HEK293 (cell line): Measurements from ENCODE around the gene PSMD8.

Source experiments
- AEBP2 ChIP-seq: fragments of 450-650 bp; formaldehyde crosslinking; IDR thresholded peaks from 2 replicates; pipeline ENCODE4 v1.5.1; 2016; ENCODE audit warnings: missing biosample characterization, missing genetic modification characterization, borderline replicate concordance
- BCL11A ChIP-seq: fragments of 450-650 bp; formaldehyde crosslinking; IDR thresholded peaks from 2 replicates; pipeline ENCODE4 v1.5.1; 2016; ENCODE audit warnings: low read depth, missing biosample characterization, missing genetic modification characterization
- GLI2 ChIP-seq: fragments of 450-650 bp; formaldehyde crosslinking; IDR thresholded peaks from 2 replicates; pipeline ENCODE4; 2017; ENCODE audit warnings: missing biosample characterization, missing genetic modification characterization, low read depth, borderline replicate concordance
- GLIS1 ChIP-seq: fragments of 450-650 bp; formaldehyde crosslinking; IDR thresholded peaks from 2 replicates; pipeline ENCODE4 v1.5.1; 2016; ENCODE audit warnings: missing biosample characterization, missing genetic modification characterization
- GLIS2 ChIP-seq: fragments of 450-650 bp; formaldehyde crosslinking; IDR thresholded peaks from 2 replicates; pipeline ENCODE4 v1.5.1; 2016; ENCODE audit warnings: missing biosample characterization, missing genetic modification characterization
- KLF17 ChIP-seq: fragments of 450-650 bp; formaldehyde crosslinking; IDR thresholded peaks from 2 replicates; pipeline ENCODE4 v1.5.1; 2016; ENCODE audit warnings: missing biosample characterization, missing genetic modification characterization
- ZBTB10 ChIP-seq: fragments of 450-650 bp; formaldehyde crosslinking; IDR thresholded peaks from 2 replicates; pipeline ENCODE4 v1.5.1; 2016; ENCODE audit warnings: missing biosample characterization, missing genetic modification characterization
- ZBTB11 ChIP-seq: fragments of 450-650 bp; formaldehyde crosslinking; conservative IDR thresholded peaks from 2 replicates; pipeline ENCODE4 v1.5.1; 2016; ENCODE audit warnings: low read depth, missing biosample characterization, missing genetic modification characterization
- ZBTB44 ChIP-seq: fragments of 450-650 bp; IDR thresholded peaks from 2 replicates; pipeline ENCODE4 v1.5.1; 2018; ENCODE audit warnings: missing biosample characterization, mild to moderate bottlenecking, missing genetic modification characterization
- ZBTB8A ChIP-seq: fragments of 450-650 bp; formaldehyde crosslinking; IDR thresholded peaks from 2 replicates; pipeline ENCODE4 v1.5.1; 2016; ENCODE audit warnings: missing biosample characterization, missing genetic modification characterization
- ZFP3 ChIP-seq: fragments of 450-650 bp; formaldehyde crosslinking; IDR thresholded peaks from 2 replicates; pipeline ENCODE4 v1.5.1; 2016; ENCODE audit warnings: low read depth, missing biosample characterization, missing genetic modification characterization
- ZFP41 ChIP-seq: fragments of 450-650 bp; formaldehyde crosslinking; IDR thresholded peaks from 2 replicates; pipeline ENCODE4 v1.5.1; 2016; ENCODE audit warnings: missing biosample characterization, missing genetic modification characterization, borderline replicate concordance
- ZFP69B ChIP-seq: fragments of 450-650 bp; formaldehyde crosslinking; IDR thresholded peaks from 2 replicates; pipeline ENCODE4 v1.5.1; 2016; ENCODE audit warnings: missing biosample characterization, missing genetic modification characterization
- ZNF114 ChIP-seq: fragments of 450-650 bp; formaldehyde crosslinking; IDR thresholded peaks from 2 replicates; pipeline ENCODE4 v1.5.0; 2017; ENCODE audit warnings: missing biosample characterization, missing genetic modification characterization
- ZNF121 ChIP-seq: fragments of 450-650 bp; formaldehyde crosslinking; IDR thresholded peaks from 2 replicates; pipeline ENCODE4 v1.5.1; 2016; ENCODE audit warnings: missing biosample characterization, missing genetic modification characterization
- ZNF155 ChIP-seq: fragments of 450-650 bp; formaldehyde crosslinking; IDR thresholded peaks from 2 replicates; pipeline ENCODE4 v1.5.1; 2016; ENCODE audit warnings: missing biosample characterization, missing genetic modification characterization
- ZNF174 ChIP-seq: fragments of 450-650 bp; formaldehyde crosslinking; IDR thresholded peaks from 2 replicates; pipeline ENCODE4 v1.5.0; 2017; ENCODE audit warnings: missing biosample characterization, mild to moderate bottlenecking, missing genetic modification characterization
- ZNF2 ChIP-seq: fragments of 450-650 bp; formaldehyde crosslinking; IDR thresholded peaks from 2 replicates; pipeline ENCODE4 v1.5.1; 2016; ENCODE audit warnings: missing biosample characterization, missing genetic modification characterization
- ZNF324 ChIP-seq: fragments of 450-650 bp; formaldehyde crosslinking; IDR thresholded peaks from 2 replicates; pipeline ENCODE4 v1.5.1; 2016; ENCODE audit warnings: missing biosample characterization, missing genetic modification characterization
- ZNF335 ChIP-seq: fragments of 450-650 bp; formaldehyde crosslinking; conservative IDR thresholded peaks from 2 replicates; pipeline ENCODE4 v1.5.1; 2016; ENCODE audit warnings: missing biosample characterization, missing genetic modification characterization
- ZNF473 ChIP-seq: fragments of 450-650 bp; formaldehyde crosslinking; IDR thresholded peaks from 2 replicates; pipeline ENCODE4 v1.5.1; 2017; ENCODE audit warnings: missing biosample characterization, missing genetic modification characterization
- ZNF561 ChIP-seq: fragments of 450-650 bp; IDR thresholded peaks from 2 replicates; pipeline ENCODE4 v1.5.1; 2018; ENCODE audit warnings: missing biosample characterization, missing genetic modification characterization, borderline replicate concordance
- ZNF585B ChIP-seq: fragments of 450-650 bp; formaldehyde crosslinking; IDR thresholded peaks from 2 replicates; pipeline ENCODE4 v1.5.1; 2016; ENCODE audit warnings: missing biosample characterization, missing genetic modification characterization
- ZNF610 ChIP-seq: fragments of 450-650 bp; formaldehyde crosslinking; IDR thresholded peaks from 2 replicates; pipeline ENCODE4 v1.5.1; 2016; ENCODE audit warnings: missing biosample characterization, missing genetic modification characterization, borderline replicate concordance
- ZNF623 ChIP-seq: fragments of 450-650 bp; formaldehyde crosslinking; IDR thresholded peaks from 2 replicates; pipeline ENCODE4 v1.5.1; 2016; ENCODE audit warnings: missing biosample characterization, missing genetic modification characterization
- ZNF664 ChIP-seq: fragments of 450-650 bp; formaldehyde crosslinking; IDR thresholded peaks from 2 replicates; pipeline ENCODE4 v1.5.1; 2016; ENCODE audit warnings: missing biosample characterization, missing genetic modification characterization
- ZNF76 ChIP-seq: fragments of 450-650 bp; formaldehyde crosslinking; IDR thresholded peaks from 2 replicates; pipeline ENCODE4; 2016; ENCODE audit warnings: low read depth, missing biosample characterization, missing genetic modification characterization, borderline replicate concordance
- ZNF776 ChIP-seq: fragments of 450-650 bp; formaldehyde crosslinking; IDR thresholded peaks from 2 replicates; pipeline ENCODE4 v1.5.0; 2017; ENCODE audit warnings: missing biosample characterization, missing genetic modification characterization, borderline replicate concordance
- ZNF791 ChIP-seq: fragments of 450-650 bp; formaldehyde crosslinking; IDR thresholded peaks from 2 replicates; pipeline ENCODE4 v1.5.1; 2016; ENCODE audit warnings: missing biosample characterization, missing genetic modification characterization
- ZNF837 ChIP-seq: fragments of 450-650 bp; formaldehyde crosslinking; IDR thresholded peaks from 2 replicates; pipeline ENCODE4 v1.5.1; 2016; ENCODE audit warnings: missing biosample characterization, missing genetic modification characterization

Gene PSMD8

GRCh38 chr19:38335949-38336637, 38.3 kb upstream of the PSMD8 start (continued):
- TF ChIP-seq KLF17 (tag by site-specific recombination) (peak; percentile 74; the same call in 1 of the 2 replicates), ZNF174 (tag by site-specific recombination) (no peak), ZFP3 (tag by site-specific recombination) (no peak), GLIS2 (tag by site-specific recombination) (no peak), ZNF776 (tag by site-specific recombination) (no peak), ZNF2 (tag by site-specific recombination) (peak; percentile 49; the same call in 1 of the 2 replicates), ZNF561 (no peak), ZNF585B (tag by site-specific recombination) (no peak), ZNF76 (tag by site-specific recombination) (peak; percentile 79), AEBP2 (tag by site-specific recombination) (no peak), ZFP41 (no peak), BCL11A (peak; percentile 69; the same call in 1 of the 2 replicates), ZNF114 (tag by site-specific recombination) (no peak), ZNF473 (tag by site-specific recombination) (no peak), GLIS1 (tag by site-specific recombination) (no peak; the same call in 1 of the 2 replicates), ZBTB10 (tag by site-specific recombination) (peak; percentile 92; the same call in 1 of the 2 replicates), ZNF155 (tag by site-specific recombination) (no peak), ZBTB11 (no peak; the same call in 1 of the 2 replicates), GLI2 (no peak), ZNF623 (tag by site-specific recombination) (no peak), ZNF335 (tag by site-specific recombination) (peak; percentile 99), ZNF610 (tag by site-specific recombination) (no peak), ZBTB44 (tag by site-specific recombination) (no peak), ZNF791 (tag by site-specific recombination) (peak; percentile 91), ZNF837 (peak; percentile 83; the same call in 1 of the 2 replicates), ZBTB8A (peak; percentile 34; the same call in 1 of the 2 replicates), ZNF121 (tag by site-specific recombination) (no peak), ZFP69B (peak; percentile 61; the same call in 1 of the 2 replicates), ZNF324 (tag by site-specific recombination) (peak; percentile 98), ZNF664 (tag by site-specific recombination) (no peak)
